IPS-NIHi7 (cell line): ENCODE data around the gene EXOC4.
"Not testable (repeated sequence)": the region's sequence is repeated elsewhere in the genome, so short reads cannot be mapped to it uniquely, and the experiment has no call there.

Experiments used
- DNase-seq: peaks from one replicate; pipeline ENCODE4 v3.0.0; 2012; ENCODE audit warnings: mixed read lengths; ENCODE audit errors: extremely low spot score

Gene EXOC4

DNA sequence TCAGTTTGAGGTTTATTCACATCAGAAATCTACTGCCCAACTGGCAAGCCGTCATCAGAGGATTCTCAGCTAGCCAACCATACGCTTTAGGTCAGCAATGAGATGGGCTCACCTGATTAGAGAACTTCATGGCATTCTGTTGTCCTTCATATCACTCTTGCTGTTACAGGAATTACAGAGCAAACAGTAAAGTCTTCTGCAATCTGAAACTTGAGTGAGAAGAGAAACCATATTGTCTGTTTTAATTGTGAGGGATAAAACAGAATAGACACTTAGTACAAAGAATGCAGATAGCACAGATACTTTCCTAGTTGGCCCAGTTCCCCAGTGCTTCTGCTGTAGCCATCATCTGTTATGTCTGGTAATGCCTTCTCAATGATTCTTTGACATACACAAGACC, 366.6 kb downstream of the EXOC4 start:
- no peak for DNase-seq

DNA sequence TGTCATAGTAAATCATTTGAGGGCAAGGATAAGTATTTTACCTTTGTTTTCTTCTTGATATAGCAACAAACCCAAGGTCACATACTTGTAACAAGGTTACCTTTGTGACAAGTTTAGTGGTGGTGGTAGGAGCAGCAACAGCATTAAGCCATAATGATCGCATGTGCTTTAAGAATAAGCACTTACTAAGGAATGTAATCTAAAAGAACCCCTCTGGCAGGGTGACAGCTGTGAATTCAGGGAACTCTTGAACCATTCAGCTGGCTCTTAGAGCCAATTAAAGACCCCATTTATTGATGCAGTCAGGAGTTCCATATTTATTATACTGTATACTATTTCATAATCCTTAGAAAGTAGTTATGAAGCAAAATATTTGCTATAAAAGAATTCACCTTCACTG, 370.8 kb downstream of the EXOC4 start:
- DNase-seq, result no peak

DNA sequence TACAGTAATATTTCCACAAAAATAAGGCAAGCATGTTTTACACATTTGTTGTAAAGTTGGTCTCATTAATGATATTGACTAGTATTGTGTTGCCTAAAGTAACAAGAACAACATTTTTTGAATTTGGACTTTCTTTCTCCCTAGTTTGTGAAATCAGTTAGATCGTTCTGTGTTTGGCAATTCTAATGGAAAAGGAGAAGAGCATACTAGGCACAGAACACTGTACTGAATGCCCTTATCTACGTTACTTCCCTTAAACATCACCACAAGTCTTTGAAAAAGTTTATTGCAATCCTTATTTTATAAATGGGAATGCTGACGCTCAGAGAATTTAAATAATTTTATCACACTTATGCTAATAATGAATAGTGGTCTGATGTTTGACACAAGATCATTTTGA, 372.2 kb downstream of the EXOC4 start:
- no peak for DNase-seq

DNA sequence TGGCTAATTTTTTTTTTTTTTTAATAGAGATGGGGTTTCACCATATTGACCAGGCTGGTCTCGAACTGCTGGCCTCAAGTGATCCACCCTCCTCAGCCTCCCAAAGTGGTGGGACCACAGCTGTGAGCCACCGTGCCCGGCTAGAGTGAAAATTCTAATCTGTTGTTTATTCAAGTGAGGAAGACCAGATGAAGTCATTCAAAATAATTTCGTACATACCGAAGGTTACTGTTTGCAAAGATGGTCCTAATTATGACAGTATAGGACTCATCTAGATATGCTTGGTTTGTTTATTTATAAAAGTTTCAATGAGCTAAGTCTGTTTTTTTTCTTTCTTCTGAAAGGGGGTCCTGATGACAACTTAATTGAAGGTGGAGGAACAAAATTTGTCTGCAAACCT, 376.8 kb downstream of the EXOC4 start:
- no peak for DNase-seq

DNA sequence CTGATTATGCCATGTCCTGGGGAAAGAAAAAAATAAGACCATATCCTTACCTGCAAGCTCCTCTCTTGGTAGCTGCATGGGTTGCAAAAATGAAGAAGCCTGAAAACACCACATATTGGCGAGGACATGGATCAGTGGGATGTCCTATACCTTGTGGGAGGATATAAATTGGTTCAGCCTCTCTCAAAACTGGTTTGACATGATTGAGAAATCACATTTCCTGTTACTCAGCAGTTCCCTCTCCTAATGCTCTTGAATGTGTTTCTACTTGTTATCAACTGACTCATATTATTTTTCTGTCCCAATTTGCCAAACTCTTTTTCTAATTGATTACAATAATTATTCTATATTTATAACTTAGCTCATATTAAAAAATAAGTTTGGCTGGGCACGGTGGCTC, 380.2 kb downstream of the EXOC4 start:
- DNase-seq, result peak; percentile 16

DNA sequence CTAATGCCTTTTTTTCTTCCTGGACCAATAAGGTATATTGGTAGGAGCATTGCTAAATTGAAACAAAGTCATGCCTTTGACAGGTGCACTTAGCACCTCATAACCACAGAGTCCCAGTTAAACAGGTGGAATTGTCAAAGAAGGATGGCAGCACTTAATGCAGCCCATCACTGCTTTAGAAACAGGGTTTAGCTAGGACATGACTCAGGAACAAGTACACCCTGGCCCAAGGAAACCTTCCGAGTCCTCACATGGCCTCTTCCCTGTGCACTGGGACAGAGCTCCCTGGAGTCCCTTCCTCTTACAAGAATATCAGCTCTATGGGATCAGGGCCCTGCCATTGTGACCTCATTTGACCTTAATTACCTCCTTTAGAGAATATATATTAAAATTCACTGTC, 382.7 kb downstream of the EXOC4 start:
- DNase-seq, result no peak

DNA sequence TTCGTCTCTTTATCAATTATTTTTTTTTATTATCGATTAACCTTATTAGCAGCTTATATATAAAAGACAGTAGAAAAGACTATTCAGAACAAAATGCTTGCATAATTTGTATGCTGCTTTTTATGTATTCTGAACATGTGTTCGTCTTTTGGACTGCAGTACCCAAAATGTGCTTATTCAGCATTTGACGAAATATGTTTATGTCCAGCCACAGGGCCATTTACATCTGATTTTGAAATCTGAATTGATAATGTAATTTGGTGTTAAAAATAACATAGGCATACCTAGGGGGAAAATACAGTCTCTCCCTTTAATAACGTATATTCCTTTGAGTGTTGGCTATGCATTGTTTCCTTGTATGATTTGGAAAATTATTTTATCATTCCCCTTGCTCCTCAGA, 386.0 kb downstream of the EXOC4 start:
- DNase-seq, result no peak

DNA sequence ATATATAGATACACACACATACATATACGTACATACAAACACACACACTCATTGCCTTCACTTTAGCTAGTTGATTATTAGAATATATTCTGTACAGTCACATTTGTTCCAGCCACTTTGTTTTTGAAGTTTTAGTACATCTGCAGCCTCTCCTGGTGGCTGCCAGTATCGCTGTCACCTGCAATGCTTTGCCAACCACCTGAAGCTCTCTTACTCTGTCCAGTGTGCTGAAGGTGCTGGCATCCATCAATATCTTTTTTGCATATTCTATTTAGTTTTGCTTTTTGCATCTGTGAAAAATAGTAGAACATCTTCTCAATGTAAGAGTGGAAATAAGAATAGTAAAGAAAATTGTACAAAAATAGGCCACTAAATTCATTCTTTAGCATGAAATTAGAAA, 388.6 kb downstream of the EXOC4 start:
- no peak for DNase-seq

DNA sequence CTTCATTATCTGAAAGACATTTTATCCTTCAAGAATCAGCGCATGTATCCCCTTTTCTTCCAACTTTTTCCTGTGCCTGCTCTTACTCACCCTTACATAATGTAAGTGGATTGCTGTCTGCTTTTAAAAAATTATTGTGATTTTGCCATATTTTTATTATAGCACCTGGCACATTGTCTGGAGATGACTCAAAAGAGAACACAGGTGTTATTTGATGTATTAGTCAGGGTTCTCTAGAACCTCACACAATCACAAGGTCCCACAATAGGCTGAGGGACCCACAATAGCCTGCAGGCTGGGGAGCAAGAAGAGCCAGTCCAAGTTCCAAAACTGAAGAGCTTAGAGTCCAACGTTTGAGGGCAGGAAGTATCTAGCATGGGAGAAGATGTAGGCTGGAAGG, 390.0 kb downstream of the EXOC4 start:
- DNase-seq, result no peak

DNA sequence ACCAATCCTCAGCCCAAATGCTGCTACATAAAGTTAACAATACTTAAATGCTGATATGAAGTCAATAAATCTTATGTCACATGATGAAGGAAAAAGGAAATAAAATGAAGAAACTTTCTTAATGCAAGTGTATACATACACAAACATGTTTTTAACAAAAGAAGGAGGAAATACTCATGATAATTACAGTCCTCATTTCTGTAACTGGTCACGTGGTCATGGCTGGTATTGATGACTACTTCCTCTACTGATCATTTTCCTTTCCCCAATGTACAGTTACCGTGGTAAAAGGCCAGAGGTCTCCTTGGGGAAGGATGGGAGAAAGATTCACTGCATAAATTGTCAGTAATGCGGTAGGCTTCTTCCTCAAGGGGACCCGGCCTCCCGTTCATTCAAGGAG, 390.8 kb downstream of the EXOC4 start:
- not testable (repeated sequence) for DNase-seq

DNA sequence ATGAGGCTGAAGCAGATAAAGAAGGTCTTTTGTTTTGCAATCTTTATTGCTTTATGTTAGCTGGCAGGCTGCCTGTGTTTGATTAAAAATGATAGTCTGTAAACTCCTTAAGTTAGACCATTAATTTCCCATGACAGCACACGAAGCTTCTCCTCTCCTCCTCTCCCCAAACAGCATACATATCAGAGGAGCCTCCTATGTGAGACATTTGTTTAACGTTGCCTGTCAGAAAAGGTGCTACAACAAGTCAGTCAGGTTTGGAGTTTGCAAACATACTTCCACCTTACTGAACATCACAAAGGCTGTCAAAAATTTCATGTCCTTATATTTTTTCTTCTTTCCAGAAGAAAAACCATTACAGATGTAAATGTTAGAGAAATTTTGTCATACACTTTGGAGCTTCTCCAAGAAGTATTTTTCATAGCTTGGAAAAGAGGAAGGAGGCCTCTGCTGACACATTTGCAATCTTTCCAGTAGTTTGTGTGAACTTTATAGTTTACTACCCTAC, 393.1 kb downstream of the EXOC4 start:
- DNase-seq, result no peak

DNA sequence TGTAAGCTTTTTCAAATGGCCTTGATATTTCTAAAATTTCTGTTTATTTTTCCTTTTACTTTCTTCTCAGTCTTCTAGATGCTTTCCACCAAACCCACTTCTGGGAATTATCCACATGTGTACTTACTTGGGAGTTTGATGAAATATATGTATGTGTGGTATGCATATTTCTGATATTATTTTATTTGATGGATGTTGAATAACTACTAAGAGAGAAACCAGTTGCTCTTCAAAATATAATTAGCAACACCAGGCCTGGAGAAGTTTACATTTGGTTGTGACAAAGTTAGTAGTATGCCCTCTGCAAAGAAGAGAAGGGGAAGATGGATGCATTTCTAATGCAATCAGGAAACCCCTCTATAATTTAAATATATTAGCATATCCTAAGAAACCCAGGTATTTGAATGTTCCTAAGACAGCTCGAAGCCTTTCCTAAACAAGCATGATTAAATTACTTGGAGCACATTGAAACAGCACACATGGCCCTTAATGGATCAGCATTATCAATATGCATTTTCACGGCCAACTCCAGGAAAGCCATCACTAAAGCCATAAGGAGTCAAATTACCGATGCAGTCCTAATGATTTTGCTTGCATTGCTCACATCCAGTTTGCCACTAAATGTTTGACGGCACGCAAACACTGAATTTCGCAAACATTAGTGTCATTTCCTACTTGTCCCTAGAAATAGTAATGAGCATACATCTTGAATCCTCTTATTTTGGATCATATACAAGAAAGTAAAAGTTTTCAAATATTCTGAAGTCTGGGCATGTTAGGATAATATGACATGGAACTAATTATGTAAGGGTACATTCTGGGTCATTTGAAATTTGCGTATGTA, 393.8 kb downstream of the EXOC4 start:
- DNase-seq, result no peak

DNA sequence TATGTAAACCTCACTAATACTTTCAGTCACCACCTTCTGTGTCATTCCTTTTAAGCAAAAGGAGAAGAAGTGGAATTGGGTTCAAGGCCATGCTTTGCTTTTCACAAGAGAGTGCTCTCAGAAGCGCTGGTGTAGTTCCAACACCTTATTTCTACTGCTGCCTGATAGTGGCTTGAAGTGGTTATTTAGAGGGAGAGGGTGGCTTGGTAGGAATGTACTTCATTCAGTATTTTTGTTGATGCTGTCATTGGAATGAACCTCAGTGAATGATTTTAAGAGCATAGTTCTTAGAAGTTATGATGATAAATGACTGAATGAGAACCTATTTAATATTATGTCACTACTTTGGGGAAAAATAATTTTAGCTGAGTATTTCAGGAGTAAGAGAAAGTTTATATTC, 396.7 kb downstream of the EXOC4 start:
- no peak for DNase-seq

DNA sequence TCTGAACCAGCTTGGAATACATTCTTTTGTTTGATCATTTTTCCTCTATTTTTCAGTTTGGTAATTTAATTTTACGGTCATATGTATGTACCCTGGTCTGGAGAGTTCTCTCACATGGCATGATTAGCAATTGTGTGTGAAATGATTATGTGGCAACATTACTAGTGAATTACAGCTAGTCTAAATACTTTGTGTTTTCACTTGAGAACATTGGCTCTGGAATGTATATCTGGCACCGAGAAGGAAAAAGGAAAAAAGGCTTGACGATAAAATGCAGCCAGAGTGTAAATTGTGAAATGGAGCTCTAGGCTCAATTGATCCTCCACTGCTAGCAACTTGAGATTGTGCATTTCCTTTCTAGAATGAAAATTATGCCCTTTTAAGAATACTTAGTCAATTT, 397.2 kb downstream of the EXOC4 start:
- no peak for DNase-seq

DNA sequence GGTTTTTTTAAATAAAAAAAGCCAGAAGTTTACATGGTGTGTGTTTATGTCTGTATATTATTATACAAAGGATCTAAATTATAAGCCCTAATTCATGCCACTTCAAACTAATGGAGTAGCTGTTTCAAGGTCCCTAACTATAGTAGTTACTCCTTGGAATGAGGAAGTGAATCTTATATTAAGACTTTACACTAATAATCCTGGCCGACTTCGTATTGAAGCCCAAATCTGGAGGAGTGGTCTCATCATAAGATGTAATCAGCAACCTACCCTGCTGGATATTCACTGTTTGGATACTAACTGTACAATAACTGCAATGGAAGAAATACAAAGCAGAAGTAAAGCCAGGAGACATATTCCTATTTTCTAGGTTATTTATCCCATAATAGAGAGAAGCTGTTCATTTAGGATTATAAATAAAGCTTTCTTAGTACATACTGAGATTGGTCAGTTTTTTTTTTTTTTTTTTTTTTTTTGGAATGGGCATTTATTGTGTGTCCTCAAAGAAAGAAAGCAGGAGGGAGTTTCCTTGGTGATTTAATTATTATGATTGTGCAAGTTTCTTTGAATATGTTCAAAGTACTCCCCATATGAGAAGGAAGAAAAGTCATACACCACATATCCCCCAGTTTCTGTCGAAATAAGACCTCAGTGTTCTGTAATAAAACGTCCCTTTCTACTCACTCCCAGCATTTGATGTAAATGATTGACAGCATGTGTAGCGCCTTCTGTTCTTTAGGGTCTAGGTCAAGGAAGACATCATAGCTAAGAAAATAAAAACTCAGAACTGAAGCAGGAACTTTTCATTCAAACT, 397.8 kb downstream of the EXOC4 start:
- no peak for DNase-seq

DNA sequence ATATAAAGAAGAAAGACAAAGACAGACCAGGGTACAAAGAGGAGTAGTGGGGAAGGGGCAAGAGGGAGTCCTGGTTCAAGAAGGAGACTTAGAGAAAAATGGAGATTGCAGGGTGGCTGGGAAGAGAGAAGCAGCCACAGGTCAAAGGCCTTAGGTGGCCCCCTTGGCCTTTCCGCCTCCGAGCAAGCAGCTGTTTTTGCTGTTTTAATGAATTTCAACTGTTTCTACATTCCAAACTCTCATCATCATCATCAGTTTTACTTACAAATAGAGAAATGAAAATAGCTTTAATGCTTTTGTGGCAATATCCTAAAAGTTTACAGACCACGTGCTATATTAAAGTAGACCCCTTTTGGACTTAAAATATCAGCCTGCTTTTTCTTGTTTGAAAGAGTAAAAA, 399.7 kb downstream of the EXOC4 start:
- no peak for DNase-seq

DNA sequence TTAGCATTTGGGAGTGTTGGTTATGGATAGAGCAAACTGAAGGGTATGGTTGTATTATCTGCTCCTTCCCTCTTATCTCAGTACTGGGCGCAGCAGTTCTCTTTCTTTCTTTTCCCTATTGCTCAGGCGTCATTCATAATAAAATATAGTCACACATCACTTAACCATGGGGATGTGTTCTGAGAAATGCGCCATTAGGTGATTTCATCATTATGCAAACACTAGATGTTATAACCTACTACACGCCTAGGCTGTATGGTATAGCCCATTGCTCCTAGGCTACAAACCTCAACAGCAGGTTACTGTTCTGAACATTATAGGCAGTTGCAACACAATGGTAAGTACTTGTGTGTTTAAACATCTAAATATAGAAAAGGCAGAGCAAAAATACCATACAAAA, 401.7 kb downstream of the EXOC4 start:
- no peak for DNase-seq

DNA sequence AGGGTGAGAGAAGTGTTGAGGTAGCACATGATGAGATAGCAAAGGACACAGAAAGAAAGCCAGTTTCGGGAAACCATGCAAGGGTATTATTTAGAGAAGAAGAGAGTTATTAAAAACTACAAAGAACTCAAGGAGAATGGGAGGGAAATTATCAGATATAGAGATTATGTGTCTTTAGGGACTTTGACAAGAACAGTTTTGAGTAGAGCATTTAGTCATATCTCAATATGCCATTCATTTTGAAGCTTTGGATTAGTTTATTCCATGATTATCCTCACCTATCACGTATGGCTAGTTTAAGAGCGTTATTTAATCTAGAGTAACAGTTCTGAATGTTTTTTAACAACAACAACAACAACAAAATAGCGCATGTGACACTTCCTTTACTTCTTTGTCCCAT, 409.4 kb downstream of the EXOC4 start:
- DNase-seq, result no peak

DNA sequence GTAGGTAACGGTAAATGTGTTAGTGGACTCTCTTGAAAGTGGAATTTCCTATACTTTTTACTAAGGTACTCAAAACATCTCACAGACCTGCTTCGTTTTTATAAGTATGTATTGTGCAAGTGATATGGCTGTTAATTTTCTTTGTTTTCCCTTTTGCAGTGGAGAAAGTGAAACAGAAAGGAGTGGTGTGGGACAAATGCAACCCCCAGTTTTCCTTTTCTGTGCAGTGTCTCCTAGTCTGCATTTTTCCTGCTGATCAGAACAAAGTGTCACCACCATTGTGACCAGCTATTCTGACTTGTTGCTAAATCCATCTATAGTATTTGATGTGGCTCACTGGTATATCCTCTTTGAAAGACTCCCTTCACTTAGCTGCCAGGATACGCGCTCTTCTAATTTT, 410.0 kb downstream of the EXOC4 start:
- no peak for DNase-seq

DNA sequence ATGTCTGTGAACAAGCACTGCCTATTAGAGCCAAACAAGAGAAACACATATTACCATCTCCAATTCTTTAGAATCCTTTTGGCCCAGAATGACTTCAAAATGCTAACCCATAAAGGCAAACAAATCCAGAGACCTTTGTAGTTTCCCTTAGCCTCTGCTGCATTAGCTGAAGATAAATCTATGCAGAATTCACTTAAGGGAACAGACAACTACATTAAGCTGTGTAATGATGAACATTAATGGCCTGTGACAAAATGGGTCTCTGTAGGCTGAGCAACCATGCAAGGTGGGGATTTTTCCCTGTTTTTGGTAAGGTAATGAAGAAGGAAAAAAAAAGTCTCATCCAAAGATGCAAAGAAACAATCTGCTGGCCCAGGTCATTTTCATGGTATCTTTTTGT, 411.6 kb downstream of the EXOC4 start:
- DNase-seq, result no peak

DNA sequence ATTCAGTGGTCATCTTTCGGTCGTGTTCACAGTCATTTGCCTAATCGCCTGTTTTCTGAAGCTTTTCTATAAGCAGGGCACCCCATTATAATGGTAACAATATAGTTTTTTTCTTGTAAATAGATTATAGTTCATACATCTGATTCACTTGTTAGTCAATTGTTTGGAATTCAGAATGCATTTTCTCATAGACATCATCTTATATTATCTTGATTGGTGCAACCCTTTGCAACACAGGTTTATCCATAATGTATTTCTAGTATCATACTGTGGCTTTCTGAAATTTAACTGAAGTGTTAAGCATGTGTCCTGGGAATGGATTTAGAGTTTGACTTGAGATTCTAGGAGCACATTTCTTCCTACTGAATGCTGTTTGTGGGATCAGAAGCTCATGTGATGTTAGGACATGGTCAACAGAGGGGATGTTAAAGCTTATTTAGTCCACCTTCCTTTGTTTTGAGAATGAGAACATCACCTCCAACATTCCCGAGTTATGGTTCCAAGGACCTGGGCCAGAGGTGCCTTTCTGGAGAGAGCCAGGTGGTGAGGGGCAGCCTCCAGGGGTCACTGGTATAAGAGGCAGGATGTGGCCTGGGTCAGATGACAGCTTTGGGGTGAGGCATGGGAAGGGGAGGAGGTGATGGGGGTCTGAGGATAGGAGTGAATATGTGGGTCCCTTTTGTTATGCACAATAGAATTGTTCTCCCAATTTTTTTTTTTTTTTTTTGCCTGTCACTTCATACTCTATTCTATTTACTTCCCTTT, 415.6 kb downstream of the EXOC4 start:
- no peak for DNase-seq

DNA sequence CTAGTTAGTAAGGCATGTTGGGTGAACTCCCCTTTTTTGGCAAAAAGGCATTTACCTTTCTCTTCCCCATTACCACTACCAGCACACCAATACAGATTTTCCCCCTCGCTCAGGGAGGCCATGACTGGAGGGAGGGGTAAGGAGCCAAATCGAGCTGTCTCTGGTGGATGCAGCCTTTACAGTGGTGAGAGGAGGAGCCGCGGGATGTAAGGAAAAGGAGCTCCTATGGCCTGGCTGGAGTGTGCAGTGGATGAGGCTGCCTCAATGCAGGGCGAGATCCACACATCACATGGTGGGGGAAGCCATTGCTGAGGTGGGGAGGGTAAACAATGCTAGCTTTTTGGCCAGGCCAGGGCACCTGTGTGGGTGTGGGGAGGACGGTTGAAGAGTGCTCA, 416.2 kb downstream of the EXOC4 start:
- peak; percentile 12 for DNase-seq
